Activated naive CD4-positive, alpha-beta T cell treated with anti-CD3 and anti-CD28 coated beads, Interleukin-2, amount 10 ng/mL, durations not matched to agents 7 days and 5 days (primary cell): ENCODE measurements around the gene RAPGEF6.

ENCODE experiments used
- CTCF ChIA-PET: fragments of 350-600 bp; sonication (Branson Sonifier 250); formaldehyde crosslinking; loops from one replicate; lab custom pipeline; 2021; ENCODE audit warnings: antibody characterized with exemption; lab: Charles Lee
- DNase-seq: peaks from one replicate; pipeline ENCODE4 v3.0.0-alpha.2; 2020
- H3K27ac Mint-ChIP-seq: one replicate; pipeline ENCODE4 v1.8.0; 2021; ENCODE audit warnings: mild to moderate bottlenecking, moderate library complexity, mixed read lengths
- H3K27me3 Mint-ChIP-seq: one replicate; pipeline ENCODE4 v1.8.0; 2021; ENCODE audit warnings: mild to moderate bottlenecking, mixed read lengths
- H3K36me3 Mint-ChIP-seq: one replicate; pipeline ENCODE4 v1.8.0; 2021; ENCODE audit warnings: mixed read lengths
- H3K4me1 Mint-ChIP-seq: one replicate; pipeline ENCODE4 v1.8.0; 2021; ENCODE audit warnings: mixed read lengths
- H3K4me3 Mint-ChIP-seq: one replicate; pipeline ENCODE4 v1.8.0; 2021; ENCODE audit warnings: mild to moderate bottlenecking, moderate library complexity, mixed read lengths
- H3K9me3 Mint-ChIP-seq: one replicate; pipeline ENCODE4 v1.8.0; 2021; ENCODE audit warnings: mixed read lengths

The RAPGEF6 gene

GRCh38 chr5:131379723-131380122, 255.3 kb downstream of the RAPGEF6 start:
- no peaks in the 10 kb centered on the region for H3K27me3 Mint-ChIP-seq
- CTCF ChIA-PET = interaction anchor here (0.6 to 2.6 kb wide), 4 partner anchors 11 to 114 kb away, joined by 3 to 11 read pairs (median 4); no protein-coding TSS in a partner anchor

DNA sequence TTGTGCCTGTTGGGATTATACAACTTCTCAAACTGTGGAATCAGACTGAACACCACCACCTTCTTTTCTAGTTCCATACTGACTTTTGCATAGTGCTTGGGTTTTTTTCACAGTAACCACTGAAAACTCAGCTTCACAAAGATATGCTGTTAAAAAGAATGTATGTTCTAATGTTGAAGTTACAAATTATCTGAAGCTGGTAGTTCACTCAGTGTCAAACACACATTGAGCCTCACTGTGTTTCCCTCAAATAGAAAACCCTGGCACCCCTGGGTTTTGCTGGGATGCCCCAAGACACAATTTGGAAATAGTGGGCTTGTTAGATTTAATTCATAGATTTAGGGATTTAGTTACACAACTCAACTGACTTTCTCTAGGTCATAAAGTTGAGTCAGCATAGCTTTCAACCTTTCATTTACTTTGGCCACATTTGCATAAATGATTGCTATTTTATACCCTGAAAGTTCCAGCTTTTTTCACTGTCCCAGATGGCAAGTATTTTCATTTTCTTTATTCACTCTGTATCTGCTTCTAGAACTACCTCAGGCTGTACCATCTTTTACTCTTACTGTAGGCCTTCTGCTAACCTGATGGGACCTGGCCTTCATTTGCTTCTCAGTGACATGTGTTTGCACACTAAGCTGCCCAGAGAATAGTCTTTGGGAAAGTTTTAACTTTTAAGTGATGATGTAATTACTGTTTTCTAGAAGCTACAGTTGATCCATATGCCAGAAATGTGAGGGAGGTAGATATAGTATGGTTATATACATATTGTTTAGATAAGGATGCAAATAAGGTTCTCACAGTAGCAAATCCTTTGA, 256.1 kb downstream of the RAPGEF6 start:
- no peak for DNase-seq
- CTCF ChIA-PET = interaction anchor here (0.6 to 2.6 kb wide), 7 partner anchors 10 to 114 kb away, joined by 3 to 11 read pairs (median 3); no protein-coding TSS in a partner anchor
- Mint-ChIP-seq H3K36me3 (peaks cover 38% of the 10 kb centered on the region), H3K9me3 (no peaks in the 10 kb centered on the region), H3K4me3 (peak overlapping the region; percentile 38), H3K4me1 (peaks cover 94% of the 10 kb centered on the region), H3K27ac (peak overlapping the region; percentile 93), H3K27me3 (no peaks in the 10 kb centered on the region)

More at GRCh38 chr5:131379723-131380122, 255.3 kb downstream of the RAPGEF6 start:
- Mint-ChIP-seq H3K27ac (peak overlapping the region; percentile 93), H3K4me3 (peak overlapping the region; percentile 61), H3K9me3 (no peaks in the 10 kb centered on the region), H3K36me3 (peaks cover 41% of the 10 kb centered on the region), H3K4me1 (peaks cover 94% of the 10 kb centered on the region)
- peak; percentile 81 for DNase-seq

- no peaks in the 10 kb centered on the region for H3K27me3 Mint-ChIP-seq
- H3K36me3 Mint-ChIP-seq = peaks cover 45% of the 10 kb centered on the region
- CTCF ChIA-PET = interaction anchor here (0.9 to 2.6 kb wide), 5 partner anchors 16 to 113 kb away, joined by 3 to 11 read pairs (median 5); no protein-coding TSS in a partner anchor
- H3K27ac Mint-ChIP-seq = peak overlapping the region; percentile 88
- H3K4me3 Mint-ChIP-seq = no peak overlapping the region
- no peaks in the 10 kb centered on the region for H3K9me3 Mint-ChIP-seq
- peaks cover 94% of the 10 kb centered on the region for H3K4me1 Mint-ChIP-seq
- DNase-seq = no peak
Measured at GRCh38 chr5:131377785-131378325, 257.2 kb downstream of the RAPGEF6 start.

GRCh38 chr5:131377346-131377745, 257.7 kb downstream of the RAPGEF6 start:
- CTCF ChIA-PET = no interaction called here
- peaks cover 47% of the 10 kb centered on the region for H3K36me3 Mint-ChIP-seq
- no peak for DNase-seq
- peaks cover 94% of the 10 kb centered on the region for H3K4me1 Mint-ChIP-seq
- peak overlapping the region; percentile 88 for H3K27ac Mint-ChIP-seq
- H3K9me3 Mint-ChIP-seq = no peaks in the 10 kb centered on the region
- no peaks in the 10 kb centered on the region for H3K27me3 Mint-ChIP-seq
- no peak overlapping the region for H3K4me3 Mint-ChIP-seq

DNA sequence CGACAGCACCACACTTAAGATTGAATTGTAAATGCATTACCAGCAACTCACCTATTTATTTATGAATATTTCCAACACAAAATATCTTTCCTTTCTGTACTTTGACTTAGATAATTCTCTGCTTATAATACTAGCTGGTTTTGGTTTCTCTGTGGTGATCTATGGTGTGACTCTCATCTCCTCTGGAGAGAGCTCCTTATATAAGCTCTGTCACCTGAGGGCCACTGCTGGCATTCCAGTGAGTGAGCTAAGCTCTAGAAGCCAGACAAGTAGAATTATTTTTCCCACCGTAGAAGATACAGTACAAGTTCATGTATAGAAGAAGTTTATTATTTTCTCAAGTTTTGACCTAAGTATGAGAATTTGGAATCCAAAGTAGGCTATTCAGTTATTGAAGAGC, 259.7 kb downstream of the RAPGEF6 start:
- Mint-ChIP-seq H3K4me1 (peaks cover 93% of the 10 kb centered on the region), H3K4me3 (no peak overlapping the region), H3K27me3 (no peaks in the 10 kb centered on the region), H3K27ac (peak overlapping the region; percentile 88), H3K36me3 (peaks cover 50% of the 10 kb centered on the region), H3K9me3 (no peaks in the 10 kb centered on the region)
- CTCF ChIA-PET = interaction anchor here (0.7 to 2.3 kb wide), 3 partner anchors 10 to 211 kb away, joined by 3 to 9 read pairs (median 5); no protein-coding TSS in a partner anchor
- DNase-seq = no peak
